GM20431 (cell line): ENCODE results near the gene OBP2B.
"Not testable (repeated sequence)": the region's sequence is repeated elsewhere in the genome, so short reads cannot be mapped to it uniquely, and the experiment has no call there.

Experiments used
- in situ Hi-C: fragments of 300-500 bp; cut with MseI, MboI; formaldehyde crosslinking; loops from one replicate; pipeline ENCODE4 v1.15.0; 2020; ENCODE audit warnings: low sequenced_read_pairs; ENCODE audit not compliant: unreplicated experiment

Gene OBP2B

GRCh38 chr9:133208880-133209300 lies at the start of gene OBP2B:
OBP2B (minus strand) TSS chr9:133209250; CDS start chr9:133209199, 51 bp downstream.
- in situ Hi-C loops: not testable (repeated sequence)

DNA sequence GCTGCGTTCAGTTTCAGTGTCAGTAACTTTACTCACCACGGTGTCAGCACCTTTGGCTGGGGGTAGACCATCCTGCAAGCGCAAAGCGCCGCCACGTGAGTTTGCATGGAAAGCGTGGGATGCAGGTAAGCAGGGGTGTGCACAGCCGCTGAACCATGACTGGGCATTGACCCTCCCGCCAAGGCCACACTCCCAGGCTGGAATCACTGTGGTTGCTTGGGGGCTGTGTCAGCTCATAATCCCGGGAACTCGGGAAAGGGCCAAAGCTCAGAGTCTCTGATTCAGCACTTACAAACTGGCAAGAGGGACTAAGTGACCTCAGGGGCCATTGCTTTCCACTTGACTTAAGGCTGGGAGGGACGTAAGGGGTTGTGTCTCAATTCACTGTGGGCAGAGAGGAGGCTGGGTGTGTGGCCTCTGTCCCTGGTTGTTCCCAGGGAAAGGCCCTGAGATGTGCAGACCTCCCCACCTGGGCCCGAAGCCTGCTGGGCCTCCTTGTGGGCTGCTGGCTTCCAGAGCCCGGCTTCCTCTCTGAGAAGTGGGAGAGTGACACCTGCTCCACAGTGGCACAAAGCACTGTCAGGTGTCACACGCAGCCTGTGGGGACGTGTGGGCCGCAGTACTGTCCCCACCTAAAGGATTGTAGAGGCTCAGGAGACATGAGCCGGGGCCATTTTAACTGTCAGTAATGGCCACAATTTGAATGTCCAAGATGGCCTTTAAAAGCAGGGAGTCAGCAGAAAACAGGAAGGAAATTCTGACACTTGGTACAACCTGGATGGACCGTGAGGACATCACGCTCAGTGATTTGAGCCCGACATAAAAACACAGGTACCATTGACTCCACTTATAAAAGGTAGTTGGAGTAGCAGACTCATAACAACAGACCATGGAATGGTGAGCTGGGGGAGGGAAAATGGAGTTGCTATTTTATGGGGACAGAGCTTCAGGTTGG lies 49.3 kb upstream of the OBP2B start:
- in situ Hi-C loops: no loop called here

DNA sequence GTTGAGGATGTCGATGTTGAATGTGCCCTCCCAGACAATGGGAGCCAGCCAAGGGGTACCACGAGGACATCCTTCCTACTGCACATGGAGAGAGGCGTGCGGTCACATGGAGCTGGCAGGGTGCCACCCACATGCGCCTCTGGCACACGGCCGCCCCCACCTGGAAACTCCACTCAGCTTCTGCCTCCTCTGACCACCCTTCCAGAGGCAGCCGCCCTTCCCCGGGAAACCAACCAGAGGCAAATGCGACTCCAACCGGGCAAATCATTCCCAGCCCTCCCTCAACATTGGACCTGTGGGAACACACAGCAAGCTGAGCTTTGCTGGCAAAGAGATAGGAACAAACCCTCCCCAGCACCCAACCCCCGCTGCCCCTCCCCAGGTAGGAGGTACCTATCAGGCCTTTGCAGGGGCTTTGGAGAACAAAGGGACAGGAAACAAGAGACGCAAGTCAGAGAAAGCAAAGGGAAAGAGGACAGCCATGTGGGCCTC lies 48.5 kb upstream of the OBP2B start:
- in situ Hi-C loops: no loop called here

GRCh38 chr9:133256686-133257091 lies 47.6 kb upstream of the OBP2B start:
- in situ Hi-C loops: no loop called here

DNA sequence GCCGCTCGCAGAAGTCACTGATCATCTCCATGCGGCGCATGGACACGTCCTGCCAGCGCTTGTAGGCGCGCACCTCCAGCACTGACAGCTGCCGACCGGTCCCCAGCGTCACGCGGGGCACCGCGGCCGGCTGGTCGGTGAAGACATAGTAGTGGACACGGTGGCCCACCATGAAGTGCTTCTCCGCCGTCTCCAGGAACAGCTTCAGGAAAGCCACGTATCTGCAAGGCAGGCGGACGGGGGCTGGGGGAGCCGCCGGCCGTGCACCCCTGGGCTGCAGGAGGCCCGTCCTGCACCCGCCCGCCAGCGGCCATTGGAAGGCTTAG lies 47.0 kb upstream of the OBP2B start:
- in situ Hi-C loops: no loop called here

GRCh38 chr9:133255371-133256135 lies 46.5 kb upstream of the OBP2B start:
- in situ Hi-C loops: no loop called here

GRCh38 chr9:133254471-133254870 lies 45.4 kb upstream of the OBP2B start:
- in situ Hi-C loops: no loop called here

- in situ Hi-C loops: no loop called here
Measured at GRCh38 chr9:133253268-133253667, 44.2 kb upstream of the OBP2B start.

DNA sequence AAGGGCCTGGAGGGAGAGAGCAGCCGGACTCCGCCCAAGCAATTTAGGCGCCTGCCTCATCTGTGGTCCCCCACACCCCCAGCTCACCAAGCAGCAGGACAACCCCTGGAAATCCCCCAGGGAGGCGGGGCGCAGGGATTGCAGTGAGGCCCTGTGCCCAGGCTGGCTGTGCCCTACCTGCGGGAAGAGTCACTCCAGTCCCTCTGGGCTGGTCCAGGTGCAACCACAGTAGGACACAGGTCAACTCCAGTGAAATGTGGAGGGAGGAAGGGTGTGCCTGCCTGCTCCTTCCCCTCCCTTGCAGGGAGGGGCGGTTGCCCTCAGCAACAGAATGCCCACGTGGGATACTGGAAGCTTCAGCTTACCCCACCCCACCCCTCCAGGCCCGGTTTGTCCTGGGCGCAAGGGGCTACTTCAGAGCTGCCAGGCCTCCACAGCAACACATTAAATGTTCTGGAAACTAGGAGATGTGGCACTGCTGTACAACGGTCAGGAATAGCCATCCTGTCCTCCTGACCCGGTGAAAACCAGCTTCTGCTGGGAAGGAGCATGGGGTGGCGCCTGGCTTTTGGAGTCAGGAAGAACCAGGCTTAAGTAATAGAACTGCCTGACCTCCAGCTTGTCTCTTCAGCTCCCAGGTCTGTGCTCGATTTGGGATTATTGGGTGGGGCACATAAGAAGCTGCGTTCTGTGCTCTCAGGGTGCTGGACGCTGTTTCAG lies 43.4 kb upstream of the OBP2B start:
- in situ Hi-C loops: no loop called here

GRCh38 chr9:133251773-133252172 lies 42.7 kb upstream of the OBP2B start:
- in situ Hi-C loops: no loop called here

DNA sequence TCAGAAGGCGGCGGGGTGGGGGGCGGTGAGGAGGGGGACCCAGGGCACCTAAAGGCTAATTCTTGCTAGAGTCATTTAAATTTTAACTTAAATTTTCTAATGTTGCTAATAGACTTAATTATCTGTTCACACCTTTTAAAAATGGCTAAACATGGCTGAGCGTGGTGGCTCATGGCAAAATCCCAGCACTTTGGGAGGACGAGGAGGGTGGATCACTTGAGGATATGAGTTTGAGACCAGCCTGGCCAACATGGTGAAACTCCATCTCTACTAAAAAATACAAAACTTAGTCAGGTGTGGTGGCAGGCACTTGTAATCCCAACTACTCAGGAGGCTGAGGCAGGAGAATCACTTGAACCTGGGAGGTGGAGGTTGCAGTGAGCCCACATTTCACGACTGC lies 42.2 kb upstream of the OBP2B start:
- in situ Hi-C loops: not testable (repeated sequence)

DNA sequence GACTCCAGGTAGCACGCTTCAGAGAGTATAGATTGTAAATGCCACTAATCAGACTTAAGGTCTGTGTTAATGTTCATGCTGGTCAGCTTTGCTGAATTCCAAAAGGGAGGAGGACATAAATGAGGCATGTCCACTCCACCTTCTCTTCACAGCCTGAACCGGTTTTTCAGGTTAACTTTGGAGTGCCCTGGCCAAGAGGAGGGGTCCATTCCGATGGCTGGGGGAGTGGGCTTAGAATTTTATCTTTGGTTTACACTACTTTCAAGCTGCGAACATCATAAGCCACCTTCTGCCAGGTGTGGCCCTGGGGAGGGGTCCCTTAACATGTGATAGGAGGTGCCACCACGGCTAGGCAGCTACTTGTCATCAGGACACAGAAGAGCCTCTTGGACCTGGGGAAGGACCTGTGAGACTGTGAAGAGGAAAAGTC lies 41.7 kb upstream of the OBP2B start:
- in situ Hi-C loops: no loop called here

DNA sequence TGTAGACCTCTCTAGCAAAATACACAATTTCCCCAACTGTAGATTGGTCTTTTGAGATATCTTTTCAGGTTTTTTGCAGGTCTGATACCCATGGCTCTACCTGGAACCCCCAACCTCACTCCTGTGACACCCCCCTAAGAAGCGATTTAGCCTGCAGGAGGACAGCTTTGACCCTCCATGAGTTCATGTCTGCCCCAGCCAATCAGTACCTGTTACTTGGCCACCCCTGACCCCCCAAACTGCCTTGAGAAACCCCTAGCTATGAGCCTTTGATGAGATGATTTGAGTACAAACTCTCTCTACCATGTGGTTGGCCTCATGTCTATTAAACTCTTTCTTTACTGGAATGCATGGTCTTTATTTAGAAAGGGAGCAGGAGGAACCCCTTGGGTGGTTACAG lies 40.3 kb upstream of the OBP2B start:
- in situ Hi-C loops: no loop called here

DNA sequence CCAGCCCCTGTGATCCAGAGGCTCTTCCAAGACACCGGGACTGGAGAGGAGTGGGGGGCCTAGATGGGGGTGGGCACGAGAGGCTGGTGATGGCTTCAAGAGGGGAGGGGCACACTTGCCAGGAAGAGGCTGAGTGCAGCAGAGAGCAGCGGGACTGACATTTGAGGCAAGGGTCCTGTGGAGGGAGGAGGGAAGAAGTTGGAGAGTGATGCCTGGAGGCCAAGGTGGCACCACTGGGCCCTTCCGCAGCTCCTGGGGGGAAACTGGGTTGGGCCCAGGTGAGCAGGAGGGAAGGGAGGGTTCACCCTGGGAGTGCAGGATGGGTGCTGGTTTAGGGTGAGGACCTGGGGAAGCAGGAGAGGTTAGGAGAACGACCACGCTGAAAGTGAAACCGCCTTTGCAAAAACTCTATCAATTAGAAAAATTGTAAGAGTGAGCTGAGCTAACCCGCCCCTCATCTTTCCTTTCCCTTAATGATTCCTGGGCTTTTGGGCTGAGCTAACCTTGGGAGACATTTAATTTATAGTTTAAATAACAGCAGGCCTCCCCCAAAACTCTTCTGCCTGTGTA lies 39.8 kb upstream of the OBP2B start:
- in situ Hi-C loops: no loop called here

DNA sequence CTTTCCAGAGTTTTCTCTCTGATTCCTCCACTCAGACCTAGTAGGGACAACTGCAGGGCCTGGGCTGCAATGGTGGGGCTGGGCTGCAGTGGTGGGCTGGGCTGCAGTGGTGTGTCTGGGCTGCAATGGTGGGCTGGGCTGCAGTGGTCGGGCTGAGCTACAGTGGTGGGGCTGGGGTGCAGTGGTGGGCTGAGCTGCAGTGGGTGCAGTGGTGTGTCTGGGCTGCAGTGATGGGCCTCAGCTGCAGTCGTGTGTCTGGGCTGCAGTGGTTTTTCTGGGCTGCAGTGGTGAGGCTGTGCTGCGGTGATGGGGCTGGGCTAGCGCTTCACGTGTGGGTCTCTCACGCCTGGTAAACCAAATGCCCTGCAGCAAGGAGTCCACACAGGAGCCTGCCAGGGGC lies 38.6 kb upstream of the OBP2B start:
- in situ Hi-C loops: no loop called here

DNA sequence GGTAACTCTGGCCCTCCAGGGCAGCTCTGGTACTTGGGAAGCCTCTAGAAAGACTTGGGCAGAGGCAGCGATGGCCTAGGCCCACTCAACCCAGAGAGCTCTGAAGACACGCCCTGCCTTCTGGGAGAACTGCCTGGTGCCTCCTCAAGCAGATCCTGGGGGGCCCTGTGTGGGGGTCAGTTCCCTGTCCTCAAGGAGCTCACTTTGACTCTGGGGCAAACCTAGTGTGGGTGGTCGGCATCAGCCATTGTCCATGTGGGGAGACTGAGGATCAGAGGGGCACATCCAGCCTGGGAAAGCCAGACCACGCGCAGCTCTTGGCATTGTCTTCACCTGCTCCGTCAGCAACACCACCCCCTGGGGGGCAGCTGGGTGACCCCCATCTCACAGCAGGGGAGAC lies 37.9 kb upstream of the OBP2B start:
- in situ Hi-C loops: no loop called here

GRCh38 chr9:133246562-133246961 lies 37.5 kb upstream of the OBP2B start:
- in situ Hi-C loops: no loop called here

DNA sequence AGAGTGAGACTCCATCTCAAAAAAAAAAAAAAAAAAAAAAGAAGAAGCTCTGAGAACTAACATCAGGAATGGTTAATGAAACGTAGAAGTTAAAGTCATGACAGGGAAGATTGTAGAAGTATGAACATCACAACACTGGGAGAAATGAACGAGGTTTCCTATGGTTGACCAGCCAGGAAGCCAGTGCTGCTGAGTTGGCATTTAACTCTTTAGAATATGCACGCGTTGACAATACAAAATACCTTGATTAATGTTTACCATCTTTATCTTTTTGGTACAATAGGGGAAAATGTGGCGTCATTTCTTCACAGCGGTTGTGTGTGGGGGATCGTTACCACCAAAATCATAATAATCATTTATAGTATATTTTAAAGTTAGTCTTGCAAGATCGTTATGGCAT lies 33.9 kb upstream of the OBP2B start:
- in situ Hi-C loops: no loop called here

DNA sequence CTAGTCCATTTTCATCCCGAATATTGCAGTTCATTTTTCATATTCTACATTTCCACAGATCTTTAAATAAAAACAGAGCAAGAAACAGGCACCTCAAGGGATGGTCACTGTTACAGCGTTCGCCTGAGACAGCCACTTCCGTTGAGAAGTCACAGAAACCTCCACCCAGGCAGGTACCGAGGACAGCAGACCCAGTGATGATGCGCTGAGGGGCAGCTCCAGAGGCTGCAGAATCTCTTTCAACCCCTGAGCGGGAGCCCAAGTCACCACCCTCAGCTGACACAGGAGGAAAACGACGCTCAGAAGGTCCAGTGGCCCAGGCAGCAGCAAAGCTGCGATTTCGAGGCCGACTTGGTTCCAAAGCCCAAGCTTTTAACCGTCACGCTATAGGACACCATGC lies 33.2 kb upstream of the OBP2B start:
- in situ Hi-C loops: no loop called here

DNA sequence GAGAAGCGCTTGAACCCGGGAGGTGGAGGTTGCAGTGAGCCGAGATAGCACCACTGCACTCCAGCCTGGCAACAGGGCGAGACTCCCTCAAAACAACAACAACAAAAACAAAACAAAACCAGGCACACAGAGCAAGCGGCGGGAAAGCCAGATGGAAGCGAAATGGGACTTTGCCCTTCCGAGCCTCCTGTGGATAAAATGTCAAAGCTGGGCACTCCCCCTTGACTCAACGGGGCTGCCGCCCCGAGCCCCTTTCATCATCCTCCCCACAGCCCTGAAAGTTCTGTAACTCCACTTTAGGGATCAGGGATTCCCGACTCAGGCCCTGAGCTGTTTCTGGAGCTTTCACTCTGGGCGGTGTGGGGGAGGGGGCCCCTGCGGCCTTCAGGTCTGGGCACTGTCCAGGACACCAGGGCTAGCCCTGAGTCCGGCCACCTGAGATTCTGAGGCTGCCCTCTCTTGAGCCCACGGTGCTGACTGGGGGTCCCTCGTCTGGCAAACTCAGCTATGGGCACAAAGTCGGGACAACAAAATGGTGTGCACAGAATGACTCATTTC lies 30.6 kb upstream of the OBP2B start:
- in situ Hi-C loops: no loop called here
